RWPE1 (cell line): ENCODE results near the gene TMEM74B.
"Not testable (repeated sequence)": the region's sequence is repeated elsewhere in the genome, so short reads cannot be mapped to it uniquely, and the experiment has no call there.

Experiments used
- CTCF ChIA-PET: fragments of 350-600 bp; sonication (Branson Sonifier 250); formaldehyde crosslinking; extraction: SDS; loops from one replicate; lab custom pipeline; 2021; lab: Yijun Ruan, JAX
- POLR2A ChIA-PET: fragments of 400-600 bp; formaldehyde crosslinking; extraction: SDS; loops from one replicate; lab custom pipeline; 2020; ENCODE audit warnings: antibody characterized with exemption; ENCODE audit not compliant: low non-redundant PET; lab: Yijun Ruan, JAX
- DNase-seq: peaks from one replicate; pipeline ENCODE4 v3.0.0; 2012; ENCODE audit warnings: low spot score
- H3K27ac ChIP-seq: fragments of 450-650 bp; 2 replicates; pipeline ENCODE4 v1.5.1; 2017
- TF ChIP-seq, protein P1 (sequence below): fragments of 450-650 bp; conservative IDR thresholded peaks from 2 replicates; pipeline ENCODE4 v1.5.1; 2017; ENCODE audit warnings: low read depth, mild to moderate bottlenecking

TMEM74B gene

GRCh38 chr20:1150218-1150617 is 34.6 kb downstream of the TMEM74B start:
- ChIA-PET POLR2A (no interaction called here), CTCF (interaction anchor here (0.7 kb wide), 2 partner anchors 40 to 79 kb away, joined by 3 to 5 read pairs; no protein-coding TSS in a partner anchor)
- peak; percentile 22 for DNase-seq
- TF ChIP-seq, protein P1, sequence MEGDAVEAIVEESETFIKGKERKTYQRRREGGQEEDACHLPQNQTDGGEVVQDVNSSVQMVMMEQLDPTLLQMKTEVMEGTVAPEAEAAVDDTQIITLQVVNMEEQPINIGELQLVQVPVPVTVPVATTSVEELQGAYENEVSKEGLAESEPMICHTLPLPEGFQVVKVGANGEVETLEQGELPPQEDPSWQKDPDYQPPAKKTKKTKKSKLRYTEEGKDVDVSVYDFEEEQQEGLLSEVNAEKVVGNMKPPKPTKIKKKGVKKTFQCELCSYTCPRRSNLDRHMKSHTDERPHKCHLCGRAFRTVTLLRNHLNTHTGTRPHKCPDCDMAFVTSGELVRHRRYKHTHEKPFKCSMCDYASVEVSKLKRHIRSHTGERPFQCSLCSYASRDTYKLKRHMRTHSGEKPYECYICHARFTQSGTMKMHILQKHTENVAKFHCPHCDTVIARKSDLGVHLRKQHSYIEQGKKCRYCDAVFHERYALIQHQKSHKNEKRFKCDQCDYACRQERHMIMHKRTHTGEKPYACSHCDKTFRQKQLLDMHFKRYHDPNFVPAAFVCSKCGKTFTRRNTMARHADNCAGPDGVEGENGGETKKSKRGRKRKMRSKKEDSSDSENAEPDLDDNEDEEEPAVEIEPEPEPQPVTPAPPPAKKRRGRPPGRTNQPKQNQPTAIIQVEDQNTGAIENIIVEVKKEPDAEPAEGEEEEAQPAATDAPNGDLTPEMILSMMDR = no peak
- no peak overlapping the region for H3K27ac ChIP-seq

DNA sequence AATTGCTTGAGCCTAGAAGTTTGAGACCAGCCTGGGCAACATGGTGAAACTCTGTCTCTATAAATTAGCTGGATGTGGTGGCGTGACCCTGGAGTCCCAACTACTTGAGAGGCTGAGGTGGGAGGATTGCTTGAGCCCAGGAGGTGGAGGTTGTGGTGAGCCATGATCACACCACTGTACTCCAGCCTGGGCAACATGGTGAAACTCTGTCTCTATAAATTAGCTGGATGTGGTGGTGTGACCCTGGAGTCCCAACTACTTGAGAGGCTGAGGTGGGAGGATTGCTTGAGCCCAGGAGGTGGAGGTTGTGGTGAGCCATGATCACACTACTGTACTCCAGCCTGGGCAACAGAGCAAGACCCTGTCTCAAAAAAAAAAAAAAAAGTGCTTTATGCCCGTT is 35.0 kb downstream of the TMEM74B start:
- POLR2A ChIA-PET, H3K27ac ChIP-seq, DNase-seq: not testable (repeated sequence)
- CTCF ChIA-PET = interaction anchor here (0.7 kb wide), 1 partner anchor 40 kb away, joined by 5 read pairs; no protein-coding TSS in a partner anchor

DNA sequence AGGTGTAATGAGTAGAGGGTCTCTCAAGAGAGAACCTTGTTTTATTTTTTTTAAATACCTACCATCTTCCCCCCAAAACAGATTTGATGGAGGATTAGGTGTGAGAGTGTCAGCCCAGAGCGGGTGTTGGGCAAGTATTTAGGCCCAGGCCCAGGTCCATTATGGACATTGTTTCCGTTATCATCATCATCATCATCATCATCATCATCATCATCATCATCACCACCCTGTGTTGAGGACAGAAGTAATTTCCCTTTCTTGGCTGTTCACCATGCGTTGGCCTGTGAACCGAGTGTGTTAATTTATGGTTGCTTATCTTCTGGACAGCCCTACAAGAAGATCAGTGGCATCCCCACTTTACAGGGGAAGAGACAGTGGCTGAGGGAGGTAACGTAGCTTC is 37.8 kb downstream of the TMEM74B start:
- no peak for DNase-seq
- TF ChIP-seq, protein P1 = no peak
- POLR2A ChIA-PET = interaction anchor here (0.6 kb wide), 1 partner anchor 56 kb away, joined by 3 read pairs; the partner anchor contains the start of gene C20orf202
- no peak overlapping the region for H3K27ac ChIP-seq
- CTCF ChIA-PET = no interaction called here

GRCh38 chr20:1144401-1145172 is 40.2 kb downstream of the TMEM74B start:
- ChIA-PET POLR2A (no interaction called here), CTCF (no interaction called here)
- TF ChIP-seq, protein P1 = no peak
- H3K27ac ChIP-seq = no peak overlapping the region
- DNase-seq = no peak

DNA sequence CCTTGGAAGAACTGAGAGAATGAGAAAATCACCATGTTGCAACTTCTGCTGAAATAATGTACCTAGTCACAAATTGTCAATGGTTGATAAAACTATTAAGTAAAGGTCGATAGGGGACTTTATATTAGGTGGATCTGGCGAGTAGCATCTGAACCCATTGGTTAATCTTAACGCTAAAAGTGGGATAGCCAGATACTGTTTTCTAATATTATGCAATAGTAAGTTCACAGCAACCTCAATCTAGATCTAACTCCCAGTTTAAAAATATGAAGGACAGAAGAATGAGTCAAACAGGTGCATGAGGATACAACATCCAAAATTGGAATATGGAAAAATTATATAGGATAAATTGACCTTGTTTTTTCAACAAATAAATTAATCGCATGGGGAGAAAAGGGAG is 47.5 kb downstream of the TMEM74B start:
- CTCF ChIA-PET = no interaction called here
- no peak for DNase-seq
- TF ChIP-seq, protein P1 = no peak
- no peak overlapping the region for H3K27ac ChIP-seq
- POLR2A ChIA-PET = no interaction called here

GRCh38 chr20:1134836-1135235 is 49.9 kb downstream of the TMEM74B start:
- TF ChIP-seq, protein P1 = no peak
- POLR2A ChIA-PET = no interaction called here
- no peak for DNase-seq

DNA sequence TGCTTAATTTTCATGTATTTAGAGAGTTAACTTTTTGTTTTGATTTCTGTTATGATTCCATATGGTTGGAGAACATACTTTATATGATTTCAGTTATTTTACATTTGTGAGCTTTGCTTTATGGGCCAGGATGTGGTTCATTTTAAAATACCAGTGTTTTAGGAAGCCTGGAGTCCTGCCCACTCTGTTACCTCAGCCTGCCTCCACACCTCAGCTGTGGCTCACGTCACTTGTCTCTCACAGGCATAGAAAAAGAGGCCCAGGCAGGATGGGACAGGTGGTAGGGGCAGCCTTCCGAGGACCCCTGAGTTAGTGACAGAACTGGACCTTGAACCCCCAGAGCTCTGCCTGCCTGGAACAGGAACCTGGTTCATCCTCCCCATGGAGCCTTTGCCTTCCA is 50.4 kb downstream of the TMEM74B start:
- TF ChIP-seq, protein P1 = no peak
- POLR2A ChIA-PET = no interaction called here
- DNase-seq = no peak
- no peak overlapping the region for H3K27ac ChIP-seq
- CTCF ChIA-PET = interaction anchor here (0.7 kb wide), 1 partner anchor 317 kb away, joined by 4 read pairs; no protein-coding TSS in a partner anchor

More at GRCh38 chr20:1134836-1135235, 49.9 kb downstream of the TMEM74B start:
- H3K27ac ChIP-seq = no peak overlapping the region
- CTCF ChIA-PET = interaction anchor here (0.7 kb wide), 1 partner anchor 318 kb away, joined by 4 read pairs; no protein-coding TSS in a partner anchor
